H9 (cell line): Measurements from ENCODE around the gene PDE4C. TPM values are rescaled to one million over a fixed set of nuclear protein-coding genes. Genes with fewer than 3 reads are reported as not detected.

ENCODE experiments used
- DNase-seq: peaks from one replicate; pipeline ENCODE4 v3.0.0-alpha.2; 2017
- H2AFZ ChIP-seq: one replicate; pipeline ENCODE4 v1.6.1; 2013; ENCODE audit warnings: mild to moderate bottlenecking, low read length, control low read depth, moderate library complexity
- H2AK5ac ChIP-seq: 2 replicates; pipeline ENCODE4 v1.6.1; 2013; ENCODE audit warnings: low read length, control low read depth, mixed read lengths; ENCODE audit not compliant: insufficient read length
- H2BK120ac ChIP-seq: one replicate; pipeline ENCODE4 v1.6.1; 2013; ENCODE audit warnings: low read depth, mild to moderate bottlenecking, low read length, control low read depth, inconsistent platforms; ENCODE audit not compliant: poor library complexity, severe bottlenecking
- H2BK12ac ChIP-seq: 2 replicates; pipeline ENCODE4 v1.6.1; 2013; ENCODE audit warnings: low read length, control low read depth, mixed read lengths, low read depth; ENCODE audit not compliant: insufficient read length
- H2BK15ac ChIP-seq: 2 replicates; pipeline ENCODE4 v1.6.1; 2013; ENCODE audit warnings: low read depth, low read length, control low read depth
- H2BK20ac ChIP-seq: one replicate; pipeline ENCODE4 v1.6.1; 2013; ENCODE audit warnings: low read depth, mild to moderate bottlenecking, low read length, control low read depth, inconsistent platforms; ENCODE audit not compliant: poor library complexity, severe bottlenecking
- H2BK5ac ChIP-seq: 2 replicates; pipeline ENCODE4 v1.6.1; 2013; ENCODE audit warnings: low read length, control low read depth, mixed read lengths; ENCODE audit not compliant: insufficient read length
- H3K14ac ChIP-seq: 2 replicates; pipeline ENCODE4 v1.6.1; 2013; ENCODE audit warnings: low read length, control low read depth; ENCODE audit not compliant: insufficient read depth
- H3K18ac ChIP-seq: 2 replicates; pipeline ENCODE4 v1.6.1; 2013; ENCODE audit warnings: low read depth, mild to moderate bottlenecking, mixed read lengths, low read length, control low read depth; ENCODE audit not compliant: insufficient read length
- H3K23ac ChIP-seq: 2 replicates; pipeline ENCODE4 v1.6.1; 2013; ENCODE audit warnings: low read length, control low read depth, mixed read lengths, low read depth; ENCODE audit not compliant: insufficient read length
- H3K23me2 ChIP-seq: 2 replicates; pipeline ENCODE4 v1.6.1; 2013; ENCODE audit warnings: low read depth, mild to moderate bottlenecking, mixed read lengths, low read length, control low read depth; ENCODE audit not compliant: insufficient read length, poor library complexity, severe bottlenecking
- H3K27ac ChIP-seq: 2 replicates; pipeline ENCODE4 v1.5.1; 2013; ENCODE audit warnings: low read length, control low read depth, mixed read lengths, low read depth; ENCODE audit not compliant: insufficient read length
- H3K27me3 ChIP-seq: 2 replicates; pipeline ENCODE4 v1.6.1; 2013; ENCODE audit warnings: low read length, control low read depth, inconsistent platforms; ENCODE audit not compliant: insufficient read depth
- H3K4ac ChIP-seq: 2 replicates; pipeline ENCODE4 v1.6.1; 2013; ENCODE audit warnings: low read depth, mild to moderate bottlenecking, control low read depth, inconsistent platforms, low read length, moderate library complexity
- H3K4me1 ChIP-seq: 2 replicates; pipeline ENCODE4 v1.6.1; 2013; ENCODE audit warnings: low read length, control low read depth, inconsistent platforms; ENCODE audit not compliant: insufficient read depth
- H3K4me2 ChIP-seq: 2 replicates; pipeline ENCODE4 v1.6.1; 2013; ENCODE audit warnings: low read length, control low read depth, mixed read lengths; ENCODE audit not compliant: insufficient read length, insufficient read depth
- H3K56ac ChIP-seq: 2 replicates; pipeline ENCODE4 v1.6.1; 2013; ENCODE audit warnings: low read depth, mild to moderate bottlenecking, mixed read lengths, low read length, control low read depth; ENCODE audit not compliant: insufficient read length
- H3K79me1 ChIP-seq: 2 replicates; pipeline ENCODE4 v1.6.1; 2013; ENCODE audit warnings: low read depth, mild to moderate bottlenecking, moderate library complexity, low read length, control low read depth, inconsistent platforms; ENCODE audit not compliant: insufficient read depth, poor library complexity, severe bottlenecking
- H3K79me2 ChIP-seq: 2 replicates; pipeline ENCODE4 v1.6.1; 2013; ENCODE audit warnings: low read length, control low read depth, inconsistent platforms; ENCODE audit not compliant: insufficient read depth
- H3K9ac ChIP-seq: 2 replicates; pipeline ENCODE4 v1.6.1; 2013; ENCODE audit warnings: low read length, control low read depth, mixed read lengths; ENCODE audit not compliant: insufficient read length; ENCODE audit errors: extremely low read depth
- H3K9me3 ChIP-seq: one replicate; pipeline ENCODE4 v1.6.1; 2013; ENCODE audit warnings: low read depth, low read length, inconsistent platforms; ENCODE audit not compliant: control insufficient read depth
- H3T11ph ChIP-seq: one replicate; pipeline ENCODE4 v1.6.1; 2013; ENCODE audit warnings: mild to moderate bottlenecking, low read length, control low read depth, inconsistent platforms
- H4K20me1 ChIP-seq: one replicate; pipeline ENCODE4 v1.6.1; 2013; ENCODE audit not compliant: control insufficient read depth, insufficient read length, insufficient read depth
- H4K5ac ChIP-seq: 2 replicates; pipeline ENCODE4 v1.6.1; 2013; ENCODE audit warnings: low read depth, mild to moderate bottlenecking, mixed read lengths, low read length, control low read depth; ENCODE audit not compliant: insufficient read length
- H4K8ac ChIP-seq: replicated peaks from 2 replicates; pipeline ENCODE4 v1.6.1; 2013; ENCODE audit warnings: low read length, control low read depth, mixed read lengths, low read depth; ENCODE audit not compliant: insufficient read length
- H4K91ac ChIP-seq: 2 replicates; pipeline ENCODE4 v1.6.1; 2013; ENCODE audit warnings: low read depth, mild to moderate bottlenecking, moderate library complexity, mixed read lengths, low read length, control low read depth; ENCODE audit not compliant: insufficient read length
- H3K27ac Mint-ChIP-seq, 3 experiments: 2 replicates in 2 of 3; 3 replicates in 1 of 3; pipeline ENCODE4 v1.8.0; 2020 to 2021; ENCODE audit warnings: mixed read lengths in 3 of 3, mild to moderate bottlenecking in 1 of 3, moderate library complexity in 1 of 3
- H3K27me3 Mint-ChIP-seq: 2 replicates; pipeline ENCODE4 v1.8.0; 2021; ENCODE audit warnings: low read depth, mild to moderate bottlenecking, moderate library complexity, mixed read lengths
- H3K36me3 Mint-ChIP-seq, 3 experiments: 2 replicates in 2 of 3; 3 replicates in 1 of 3; pipeline ENCODE4 v1.8.0; 2020 to 2021; ENCODE audit warnings: low read depth in 3 of 3, mixed read lengths in 3 of 3; ENCODE audit not compliant: insufficient read depth in 1 of 3
- H3K4me1 Mint-ChIP-seq, 2 experiments: 2 replicates each; pipeline ENCODE4 v1.8.0; 2020; ENCODE audit warnings: mixed read lengths in 2 of 2
- H3K4me3 Mint-ChIP-seq, 2 experiments: 2 replicates in 1 of 2; 3 replicates in 1 of 2; pipeline ENCODE4 v1.8.0; 2020 to 2021; ENCODE audit warnings: mild to moderate bottlenecking in 2 of 2, mixed read lengths in 2 of 2, moderate library complexity in 1 of 2
- H3K9me3 Mint-ChIP-seq, 2 experiments: 2 replicates in 1 of 2; 3 replicates in 1 of 2; pipeline ENCODE4 v1.8.0; 2020; ENCODE audit warnings: mild to moderate bottlenecking in 2 of 2, mixed read lengths in 2 of 2, moderate library complexity in 1 of 2
- CTCF ChIP-seq: fragments of 200-600 bp; sonication (generic); conservative IDR thresholded peaks from 3 replicates; pipeline ENCODE4 v1.8.0; 2021; ENCODE audit warnings: antibody characterized with exemption, mild to moderate bottlenecking
- WGBS: extraction: QIAGEN DNeasy Blood & Tissue Kit; methylation state at CpG from one replicate; pipeline ENCODE4 v1.1.7; 2013; ENCODE audit warnings: missing lambda C conversion rate, low lambda C conversion rate, mixed read lengths; ENCODE audit not compliant: insufficient read length; ENCODE audit errors: extremely low coverage; 5-methylcytosine and 5-hydroxymethylcytosine counted together
- total RNA-seq: library from RNA; stranded (reverse); gene quantifications from 2 replicates; pipeline ENCODE4 v1.2.1, GENCODE V29; 2021

The PDE4C gene
- total RNA-seq, 1 experiment from 2014 or later, result 1.8 TPM

GRCh38 chr19:18227781-18228271 is 1.6 kb upstream of the PDE4C start:
- no peak overlapping the region for H2BK12ac ChIP-seq
- H3K79me2 ChIP-seq, result no peaks in the 10 kb centered on the region
- H3K56ac ChIP-seq, result no peak overlapping the region
- no CpG with 5 or more reads among the region's 6 CpGs for WGBS
- H2BK120ac ChIP-seq, result no peak overlapping the region
- no peak overlapping the region for H2BK5ac ChIP-seq
- H4K91ac ChIP-seq, result no peak overlapping the region
- H3K27me3 Mint-ChIP-seq, result peaks cover 34% of the 10 kb centered on the region
- no peaks in the 10 kb centered on the region for H3K79me1 ChIP-seq
- H3K18ac ChIP-seq, result no peak overlapping the region
- no peak overlapping the region for H3K23ac ChIP-seq
- H4K20me1 ChIP-seq, result no peaks in the 10 kb centered on the region
- peaks cover 0 to 2% of the 10 kb centered on the region in 2 experiments; a peak in 2 of 5 replicates for H3K9me3 Mint-ChIP-seq
- H3K27ac ChIP-seq, result no peak overlapping the region
- H3K27me3 ChIP-seq, result peaks cover 2% of the 10 kb centered on the region; the same call in 1 of the 2 replicates
- H2AFZ ChIP-seq, result no peak overlapping the region
- no peak for TF ChIP-seq CTCF
- no peak overlapping the region for H4K8ac ChIP-seq
- H4K5ac ChIP-seq, result no peak overlapping the region
- H3K27ac Mint-ChIP-seq, result no peak overlapping the region; a peak in 1 of 7 replicates
- no peak overlapping the region for H2AK5ac ChIP-seq
- no peak for DNase-seq
- H3K4me2 ChIP-seq, result no peak overlapping the region
- H3K4me1 Mint-ChIP-seq, result peaks cover 39 to 48% of the 10 kb centered on the region in 2 experiments
- H3K9ac ChIP-seq, result no peak overlapping the region
- H3K23me2 ChIP-seq, result peaks cover 10% of the 10 kb centered on the region
- H3K14ac ChIP-seq, result no peak overlapping the region; the same call in 1 of the 2 replicates
- no peak overlapping the region for H2BK15ac ChIP-seq
- no peak overlapping the region for H2BK20ac ChIP-seq
- H3K4ac ChIP-seq, result no peak overlapping the region
- H3K36me3 Mint-ChIP-seq, result no peaks in the 10 kb centered on the region; a peak in 1 of 7 replicates
- no peak overlapping the region for H3T11ph ChIP-seq
- H3K4me3 Mint-ChIP-seq, result no peak overlapping the region; a peak in 1 of 5 replicates
- H3K4me1 ChIP-seq, result no peaks in the 10 kb centered on the region; the same call in 1 of the 2 replicates
- no peaks in the 10 kb centered on the region for H3K9me3 ChIP-seq
